SU-DHL-6 (cell line): ENCODE results near the gene SF3B2.

Experiments used
- H2AFZ ChIP-seq: fragments of 200-600 bp; sonication (generic); 2 replicates; pipeline ENCODE4 v1.6.1; 2014; ENCODE audit warnings: low read depth, mild to moderate bottlenecking, moderate library complexity, mixed read lengths, antibody characterized with exemption, low read length; ENCODE audit not compliant: severe bottlenecking
- H3F3A ChIP-seq: fragments of 200-600 bp; shearing (Covaris generic); 2 replicates; pipeline ENCODE4 v1.6.0; 2016; ENCODE audit warnings: antibody characterized with exemption, mild to moderate bottlenecking; ENCODE audit not compliant: insufficient read depth
- H3K27ac ChIP-seq: fragments of 200-600 bp; sonication (generic); 2 replicates; pipeline ENCODE4 v1.5.1; 2016; ENCODE audit warnings: low read depth, mild to moderate bottlenecking, low read length, moderate library complexity, mixed read lengths
- H3K27me3 ChIP-seq: fragments of 200-600 bp; sonication (generic), shearing (Covaris generic); 2 replicates; pipeline ENCODE4 v1.6.0; 2014; ENCODE audit warnings: mild to moderate bottlenecking, low read length
- H3K36me3 ChIP-seq: fragments of 200-600 bp; sonication (generic); 2 replicates; pipeline ENCODE4 v1.6.1; 2014; ENCODE audit warnings: mild to moderate bottlenecking, low read length, mixed read lengths
- H3K4me2 ChIP-seq: fragments of 300-600, 200-600 bp; shearing (Covaris generic), sonication (generic); 2 replicates; pipeline ENCODE4 v1.6.0; 2014; ENCODE audit warnings: low read length, low read depth, mild to moderate bottlenecking; ENCODE audit not compliant: poor library complexity, severe bottlenecking
- H3K4me3 ChIP-seq: fragments of 200-600 bp; sonication (generic); 2 replicates; pipeline ENCODE4 v1.5.1; 2014; ENCODE audit warnings: antibody characterized with exemption, low read length, mild to moderate bottlenecking, mixed read lengths; ENCODE audit not compliant: insufficient read depth, poor library complexity, severe bottlenecking
- H3K79me2 ChIP-seq: fragments of 200-600 bp; sonication (generic); 2 replicates; pipeline ENCODE4 v1.6.1; 2014; ENCODE audit warnings: mild to moderate bottlenecking, low read length, moderate library complexity; ENCODE audit not compliant: insufficient read depth
- H3K9ac ChIP-seq: fragments of 200-600 bp; sonication (generic); 2 replicates; pipeline ENCODE4 v1.7.0; 2014; ENCODE audit warnings: mild to moderate bottlenecking, low read length
- H3K9me2 ChIP-seq: fragments of 200-600 bp; sonication (generic); replicated peaks from 2 replicates; pipeline ENCODE4 v1.6.1; 2014; ENCODE audit warnings: low read length; ENCODE audit not compliant: insufficient read depth
- H3K9me3 ChIP-seq: fragments of 200-600 bp; sonication (generic); 2 replicates; pipeline ENCODE4 v1.6.1; 2014; ENCODE audit warnings: low read length, mixed read lengths; ENCODE audit not compliant: insufficient read depth
- H4K20me1 ChIP-seq: fragments of 200-600 bp; sonication (generic); 2 replicates; pipeline ENCODE4 v1.6.1; 2014; ENCODE audit warnings: low read depth, mild to moderate bottlenecking, antibody characterized with exemption, low read length, moderate library complexity, mixed read lengths
- CTCF ChIP-seq: fragments of 200-600 bp; sonication (generic); IDR thresholded peaks from one replicate; pipeline ENCODE4 v1.5.1; 2017; ENCODE audit warnings: antibody characterized with exemption, mild to moderate bottlenecking, low read length, moderate library complexity; ENCODE audit not compliant: insufficient read depth, poor library complexity, severe bottlenecking
- EZH2phosphoT487 ChIP-seq: fragments of 200-600 bp; sonication (generic), shearing (Covaris generic); conservative IDR thresholded peaks from 2 replicates; pipeline ENCODE4 v1.6.1; 2018; ENCODE audit warnings: mild to moderate bottlenecking, antibody characterized with exemption, low read length, moderate library complexity, mixed read lengths

Gene SF3B2

DNA sequence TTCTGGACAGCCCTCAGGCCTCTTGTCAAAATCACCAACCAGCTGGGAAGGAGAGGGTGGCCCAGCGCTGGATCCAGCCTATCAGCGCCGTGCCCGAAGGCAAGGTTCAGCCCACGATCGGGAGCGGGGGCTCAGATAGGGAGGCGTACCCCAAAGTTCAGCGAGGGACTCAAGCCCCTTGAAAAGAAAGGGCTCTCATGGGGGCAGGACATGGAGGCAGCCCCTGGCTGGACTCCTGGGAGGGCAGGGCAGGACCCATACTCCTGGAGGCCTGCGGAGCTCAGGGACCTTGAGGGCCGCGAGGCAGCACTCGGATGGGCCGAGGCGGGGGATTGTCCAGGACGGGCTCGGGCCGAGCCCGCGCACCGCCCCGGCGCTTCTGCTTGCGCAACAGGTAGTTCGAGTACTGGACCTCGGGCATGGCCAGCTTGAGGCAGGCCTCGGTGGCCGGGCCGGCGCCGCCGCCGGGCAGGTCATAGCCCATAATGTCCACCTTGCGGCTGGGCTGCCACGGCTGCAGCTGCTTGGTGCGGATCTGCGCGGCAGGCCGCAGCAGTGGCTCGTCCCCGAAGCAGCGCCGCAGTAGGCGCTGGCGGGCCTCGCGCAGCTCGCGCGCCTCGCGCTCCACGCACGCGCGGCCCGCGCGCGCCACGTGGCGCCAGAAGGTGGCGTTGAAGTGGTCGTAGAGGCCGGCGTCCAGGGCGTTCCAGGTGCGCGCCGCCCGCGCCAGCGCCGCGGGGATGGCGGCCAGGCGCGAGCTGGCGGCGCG, 9.8 kb upstream of the SF3B2 start:
- H3K36me3 ChIP-seq, result no peaks in the 10 kb centered on the region
- no peaks in the 10 kb centered on the region for H3K79me2 ChIP-seq
- no peak overlapping the region for H2AFZ ChIP-seq
- no peaks in the 10 kb centered on the region for H3K9me2 ChIP-seq
- no peaks in the 10 kb centered on the region for H4K20me1 ChIP-seq
- no peak overlapping the region for H3K4me2 ChIP-seq
- no peak overlapping the region for H3K4me3 ChIP-seq
- no peak overlapping the region for H3K9ac ChIP-seq
- H3K9me3 ChIP-seq, result no peaks in the 10 kb centered on the region
- no peak for TF ChIP-seq CTCF
- TF ChIP-seq EZH2phosphoT487, result no peak
- no peaks in the 10 kb centered on the region for H3K27me3 ChIP-seq
- H3F3A ChIP-seq, result no peaks in the 10 kb centered on the region
- H3K27ac ChIP-seq, result no peak overlapping the region

GRCh38 chr11:66042996-66043906, 8.9 kb upstream of the SF3B2 start:
- Histone ChIP-seq H3F3A (no peaks in the 10 kb centered on the region), H3K9me2 (no peaks in the 10 kb centered on the region), H2AFZ (no peak overlapping the region), H3K4me3 (no peak overlapping the region), H3K9me3 (no peaks in the 10 kb centered on the region), H3K36me3 (no peaks in the 10 kb centered on the region), H3K27ac (no peak overlapping the region), H4K20me1 (no peaks in the 10 kb centered on the region), H3K79me2 (no peaks in the 10 kb centered on the region), H3K27me3 (no peaks in the 10 kb centered on the region), H3K9ac (no peak overlapping the region), H3K4me2 (no peak overlapping the region)
- TF ChIP-seq EZH2phosphoT487 (no peak), CTCF (no peak)

- H3K4me2 ChIP-seq, result peak overlapping the region; percentile 51
- H3K9me3 ChIP-seq, result no peaks in the 10 kb centered on the region
- H3K27ac ChIP-seq, result no peak overlapping the region
- no peaks in the 10 kb centered on the region for H3K9me2 ChIP-seq
- peak overlapping the region; percentile 15; the same call in 1 of the 2 replicates for H3K9ac ChIP-seq
- no peaks in the 10 kb centered on the region for H3K79me2 ChIP-seq
- peak overlapping the region; percentile 40 for H2AFZ ChIP-seq
- H3K27me3 ChIP-seq, result no peaks in the 10 kb centered on the region
- no peak for TF ChIP-seq EZH2phosphoT487
- TF ChIP-seq CTCF, result no peak
- no peaks in the 10 kb centered on the region for H3K36me3 ChIP-seq
- H4K20me1 ChIP-seq, result no peaks in the 10 kb centered on the region
- no peaks in the 10 kb centered on the region for H3F3A ChIP-seq
- H3K4me3 ChIP-seq, result no peak overlapping the region
Observed at GRCh38 chr11:66044757-66045156, 7.4 kb upstream of the SF3B2 start.
